Esophagus squamous epithelium (tissue), 4 donors: ENCODE data around the gene HMX2.

ENCODE experiments used
- POLR2A ChIP-seq, 4 donors: fragments of 450-650 bp; IDR thresholded peaks; one replicate each; pipeline ENCODE4 v1.6.1; 2017; ENCODE audit warnings: antibody characterized with exemption in 4 of 4, mild to moderate bottlenecking in 4 of 4, moderate library complexity in 3 of 4
- TF ChIP-seq, protein P1 (sequence below), 6 experiments: fragments of 450-650 bp in 4 of 6; fragments of 200-600 bp in 2 of 6; sonication (generic) in 2 of 6; IDR thresholded peaks; one replicate each; pipeline ENCODE4 v1.5.1; 2016 to 2019; ENCODE audit warnings: antibody characterized with exemption in 6 of 6, mild to moderate bottlenecking in 4 of 6, moderate library complexity in 4 of 6

- TF ChIP-seq, protein P1, sequence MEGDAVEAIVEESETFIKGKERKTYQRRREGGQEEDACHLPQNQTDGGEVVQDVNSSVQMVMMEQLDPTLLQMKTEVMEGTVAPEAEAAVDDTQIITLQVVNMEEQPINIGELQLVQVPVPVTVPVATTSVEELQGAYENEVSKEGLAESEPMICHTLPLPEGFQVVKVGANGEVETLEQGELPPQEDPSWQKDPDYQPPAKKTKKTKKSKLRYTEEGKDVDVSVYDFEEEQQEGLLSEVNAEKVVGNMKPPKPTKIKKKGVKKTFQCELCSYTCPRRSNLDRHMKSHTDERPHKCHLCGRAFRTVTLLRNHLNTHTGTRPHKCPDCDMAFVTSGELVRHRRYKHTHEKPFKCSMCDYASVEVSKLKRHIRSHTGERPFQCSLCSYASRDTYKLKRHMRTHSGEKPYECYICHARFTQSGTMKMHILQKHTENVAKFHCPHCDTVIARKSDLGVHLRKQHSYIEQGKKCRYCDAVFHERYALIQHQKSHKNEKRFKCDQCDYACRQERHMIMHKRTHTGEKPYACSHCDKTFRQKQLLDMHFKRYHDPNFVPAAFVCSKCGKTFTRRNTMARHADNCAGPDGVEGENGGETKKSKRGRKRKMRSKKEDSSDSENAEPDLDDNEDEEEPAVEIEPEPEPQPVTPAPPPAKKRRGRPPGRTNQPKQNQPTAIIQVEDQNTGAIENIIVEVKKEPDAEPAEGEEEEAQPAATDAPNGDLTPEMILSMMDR (IDR thresholded peaks at IDR 0.05): no peak
- TF ChIP-seq POLR2A (IDR thresholded peaks at IDR 0.05): no peak
Observed at GRCh38 chr10:123133541-123134342, 14.2 kb upstream of the HMX2 start.
